Stimulated activated CD8-positive, alpha-beta memory T cell treated with anti-CD3 and anti-CD28 coated beads, Interleukin-4, amount 100 ng/mL, for 24 hours (primary cell): Measurements from ENCODE around the gene GRM8.

ENCODE experiments used
- DNase-seq: peaks from one replicate; pipeline ENCODE4 v3.0.0-alpha.2; 2020; ENCODE audit warnings: low read depth

The GRM8 gene

GRCh38 chr7:127230192-127230925 lies 22.4 kb downstream of the GRM8 start:
- no peak for DNase-seq

DNA sequence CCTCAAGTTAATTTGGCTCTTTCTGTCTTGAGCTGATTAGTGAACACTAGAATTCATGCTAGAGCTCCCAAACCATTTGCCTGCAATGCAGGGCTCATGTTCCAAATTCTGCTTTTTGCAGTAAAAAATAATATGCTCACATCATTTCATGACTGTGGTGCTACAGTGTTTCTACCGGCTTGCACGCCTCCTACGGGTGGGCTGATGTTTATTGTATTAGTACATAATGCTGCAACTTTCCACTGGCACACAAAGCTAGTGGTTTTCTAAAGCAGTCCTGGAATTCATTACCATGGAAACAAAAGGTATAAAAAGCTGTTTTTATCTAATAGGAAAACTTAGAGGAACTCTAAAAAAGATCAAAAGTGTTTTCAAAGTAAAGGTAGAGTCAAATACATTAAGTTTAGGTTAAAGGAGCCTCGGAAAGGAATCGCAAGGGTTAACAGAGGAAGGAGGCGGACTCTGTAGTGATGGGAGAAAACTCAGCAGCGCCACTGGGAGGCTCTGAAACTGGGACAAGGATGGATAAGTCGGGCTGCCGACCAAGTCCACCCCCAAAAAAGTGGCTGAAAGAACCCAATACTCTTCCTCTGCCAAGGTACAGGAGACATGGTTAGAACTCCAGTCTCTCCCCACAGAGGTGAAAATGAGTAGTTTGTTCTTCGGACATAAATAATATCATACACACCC lies 25.9 kb downstream of the GRM8 start:
- DNase-seq = no peak

- DNase-seq = no peak
These were observed 31.0 kb downstream of the GRM8 start for GRCh38 chr7:127221731-127222130.

- DNase-seq = no peak
These were observed 37.6 kb downstream of the GRM8 start for GRCh38 chr7:127214956-127215718.

GRCh38 chr7:127209886-127210285 lies 42.9 kb downstream of the GRM8 start:
- no peak for DNase-seq

DNA sequence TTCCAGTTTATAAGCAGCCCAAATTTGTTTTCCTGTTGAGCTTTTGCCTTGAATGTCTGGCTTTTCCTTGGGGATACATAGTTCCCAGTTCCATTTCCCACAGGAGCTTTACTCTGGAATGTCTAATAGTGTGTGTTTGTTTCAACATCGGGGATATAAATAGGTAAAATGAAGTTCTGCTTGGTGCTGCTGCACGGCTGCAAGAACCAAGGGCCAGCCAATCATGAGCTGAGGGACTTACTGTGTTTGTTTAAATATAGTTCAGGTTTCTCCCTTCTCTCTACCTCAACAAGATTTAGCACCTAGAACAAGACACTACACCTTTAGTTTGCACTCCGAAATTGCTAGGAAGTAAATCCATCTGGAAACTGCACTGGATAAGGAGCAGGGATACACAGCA lies 43.9 kb downstream of the GRM8 start:
- DNase-seq = no peak

DNA sequence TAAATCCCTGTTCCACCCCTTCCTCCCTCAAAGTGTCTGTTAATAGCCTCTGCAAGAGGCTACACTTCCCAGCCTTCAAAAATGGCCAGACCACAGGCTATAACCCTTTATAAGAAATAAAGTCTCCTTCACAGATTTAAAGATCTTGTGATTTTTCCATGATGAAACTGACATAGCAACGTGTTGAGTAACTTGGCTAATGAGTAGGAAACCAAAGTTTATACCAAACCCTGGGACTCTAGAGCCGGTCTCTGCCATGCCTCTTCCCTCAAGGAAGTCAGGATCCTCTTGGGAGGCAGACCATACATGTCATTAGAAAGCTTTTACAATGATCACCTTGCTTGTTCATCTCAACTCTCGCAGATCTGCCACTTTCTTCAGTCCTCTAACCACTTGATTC lies 44.4 kb downstream of the GRM8 start:
- DNase-seq = no peak

DNA sequence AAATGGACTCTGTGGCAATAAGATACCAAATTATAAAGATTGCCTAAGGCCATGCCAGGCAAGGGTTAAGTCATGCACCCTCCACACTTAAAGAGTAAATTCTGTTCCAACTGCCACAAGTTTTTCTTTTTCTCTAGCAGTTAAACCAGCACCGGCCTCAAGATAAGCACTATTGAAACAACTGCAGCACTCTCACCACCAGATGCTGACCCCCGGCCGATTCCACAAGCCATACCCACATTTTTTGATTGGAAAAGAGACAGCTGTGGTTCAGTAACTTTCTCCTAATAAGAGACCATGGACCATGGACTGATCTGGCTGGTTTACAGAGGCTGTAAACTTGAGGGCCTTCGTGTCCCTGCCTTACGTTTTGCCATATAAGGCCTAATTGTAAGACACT lies 44.9 kb downstream of the GRM8 start:
- DNase-seq = no peak

DNA sequence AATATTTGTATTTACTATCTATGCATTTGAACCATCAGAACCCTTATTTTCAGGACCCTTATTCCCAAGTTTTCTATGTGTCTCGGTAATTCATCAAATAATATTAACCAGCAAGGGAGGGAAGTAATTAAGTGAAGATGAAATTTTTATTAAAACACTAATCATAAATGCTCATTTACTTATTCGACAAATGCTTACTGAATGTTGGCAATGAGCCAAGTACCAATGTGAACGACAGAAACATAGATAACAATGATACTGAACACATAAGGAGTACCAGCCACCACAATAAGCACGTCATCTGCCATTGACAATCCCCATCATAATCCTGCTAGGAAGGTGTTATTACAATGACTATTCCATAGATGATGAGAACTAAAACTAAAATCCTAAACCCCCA lies 45.5 kb downstream of the GRM8 start:
- DNase-seq = no peak

GRCh38 chr7:127194571-127194970 lies 58.2 kb downstream of the GRM8 start:
- DNase-seq = no peak

GRCh38 chr7:127189886-127190285 lies 62.9 kb downstream of the GRM8 start:
- no peak for DNase-seq

DNA sequence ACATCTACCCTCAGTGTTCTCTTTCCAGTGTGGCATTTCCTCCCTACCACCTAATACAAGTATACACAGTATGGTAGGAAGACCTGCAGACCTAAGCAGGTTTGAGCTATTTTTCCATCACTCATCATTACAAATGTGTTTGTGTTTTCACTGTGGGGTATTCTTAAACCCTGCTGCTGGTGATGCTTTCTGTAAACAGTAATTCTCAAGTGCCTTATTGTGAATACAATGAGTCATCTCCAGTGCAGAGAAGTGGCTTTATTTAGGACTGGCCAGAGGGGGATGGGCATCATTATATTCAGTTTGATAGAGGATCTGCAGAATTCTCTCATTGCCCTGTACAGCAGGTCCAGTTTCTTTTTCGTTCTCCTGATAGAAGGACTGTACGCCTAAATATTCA lies 63.7 kb downstream of the GRM8 start:
- no peak for DNase-seq

DNA sequence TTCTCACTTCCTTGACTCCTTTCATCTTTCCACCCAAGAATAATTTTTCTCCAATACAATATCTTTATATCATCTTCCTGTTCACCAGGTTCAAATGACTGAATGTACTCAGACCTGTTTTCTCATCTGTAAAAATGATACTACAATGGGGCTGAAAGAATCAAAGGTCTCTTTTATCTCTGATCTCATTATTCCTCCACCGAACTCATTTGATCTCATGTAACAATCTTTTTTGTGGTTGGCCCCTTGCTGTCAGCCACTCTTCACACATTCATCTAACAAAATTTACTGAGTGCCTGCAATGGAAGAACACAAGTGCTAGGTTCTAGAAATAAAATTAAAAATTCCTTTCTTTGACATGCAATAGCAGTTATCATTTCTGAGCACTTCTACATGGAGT lies 65.0 kb downstream of the GRM8 start:
- DNase-seq = no peak

GRCh38 chr7:127186686-127187085 lies 66.1 kb downstream of the GRM8 start:
- DNase-seq = no peak

- DNase-seq = no peak
These were observed 75.6 kb downstream of the GRM8 start for GRCh38 chr7:127177156-127177555.

- DNase-seq = no peak
These were observed 90.4 kb downstream of the GRM8 start for GRCh38 chr7:127162366-127162765.

- no peak for DNase-seq
These were observed 94.1 kb downstream of the GRM8 start for GRCh38 chr7:127158659-127159058.

DNA sequence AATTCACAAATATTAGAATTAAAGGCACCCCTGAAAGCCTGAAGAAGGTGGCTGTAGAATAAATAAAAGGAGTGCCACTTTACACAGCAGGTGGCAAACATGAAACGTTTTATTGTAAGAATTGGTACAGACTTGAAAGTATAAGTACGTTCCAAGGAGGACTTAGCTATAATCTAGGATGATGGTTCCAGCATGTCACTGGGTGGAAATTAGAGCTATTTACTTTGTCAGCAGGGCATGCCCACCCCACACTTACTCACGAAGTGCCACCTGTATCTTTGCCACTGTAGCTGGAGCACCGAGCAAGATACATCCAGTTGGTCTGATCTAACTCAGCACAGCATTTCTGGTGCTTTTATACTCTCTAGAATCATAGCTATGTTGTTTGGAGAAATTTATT lies 97.8 kb downstream of the GRM8 start:
- DNase-seq = no peak

GRCh38 chr7:127154101-127154500 lies 98.6 kb downstream of the GRM8 start:
- no peak for DNase-seq

DNA sequence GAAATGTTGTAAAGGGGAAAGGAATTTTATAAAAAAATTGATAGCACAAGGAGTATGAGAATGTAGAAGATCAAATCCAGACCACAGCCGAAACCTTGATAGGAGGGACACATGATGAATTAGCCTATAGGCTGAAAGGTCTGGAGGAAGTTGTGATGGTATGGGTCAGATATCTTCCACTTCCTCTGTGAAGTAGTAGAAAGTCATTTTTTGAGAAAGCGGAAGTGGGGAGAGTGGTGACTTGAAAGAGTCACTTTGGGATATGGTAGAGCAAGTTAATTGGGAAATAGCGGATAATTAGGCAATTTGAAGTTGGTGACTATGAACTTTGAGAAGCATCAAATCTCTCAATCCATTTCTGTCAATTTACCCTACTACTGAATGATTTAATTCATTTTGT lies 99.4 kb downstream of the GRM8 start:
- DNase-seq = no peak

DNA sequence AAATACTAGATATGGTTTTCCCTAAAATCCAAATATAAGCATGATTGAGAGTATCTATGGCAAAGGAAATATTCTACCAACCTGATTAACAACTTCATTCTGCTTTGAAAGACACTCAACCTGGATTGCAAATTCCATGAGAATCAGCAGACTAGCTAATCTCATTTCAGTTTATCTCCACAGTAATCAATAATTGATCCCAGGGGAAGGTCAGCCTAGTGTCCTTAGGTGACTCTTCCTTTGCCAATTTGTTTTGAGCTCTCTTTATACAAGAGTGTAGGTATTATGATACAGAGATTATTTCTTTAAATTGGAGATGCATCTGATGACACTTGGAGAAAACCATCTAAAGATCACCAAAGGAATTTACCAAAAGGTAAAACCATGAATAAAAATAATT lies 100.3 kb downstream of the GRM8 start:
- no peak for DNase-seq

DNA sequence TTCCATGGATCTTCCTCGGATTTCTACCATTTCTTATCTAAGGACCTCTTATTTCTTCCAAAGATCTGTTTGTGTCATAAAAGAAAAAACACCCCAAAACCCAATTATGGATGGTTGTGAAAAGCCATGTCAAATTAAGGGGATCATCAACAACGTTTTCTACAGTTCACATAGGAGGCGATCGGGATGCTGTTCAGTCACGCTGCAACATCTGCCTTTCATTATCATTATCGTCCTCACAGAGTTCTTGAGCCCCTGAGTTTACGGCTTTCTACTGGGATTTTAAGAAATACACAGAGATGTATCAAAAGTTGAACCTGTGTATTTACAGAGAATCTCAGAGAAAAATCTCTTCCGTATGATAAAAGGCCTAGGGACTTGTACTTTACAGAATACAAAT lies 101.4 kb downstream of the GRM8 start:
- no peak for DNase-seq

GRCh38 chr7:127150543-127150942 lies 102.2 kb downstream of the GRM8 start:
- DNase-seq = no peak
